PFSK-1 (cell line): ENCODE data around the gene MYOZ2.

Source experiments
- POLR2AphosphoS5 ChIP-seq: IDR thresholded peaks from 2 replicates; pipeline ENCODE4 v1.6.1; 2012; ENCODE audit warnings: low read depth, mild to moderate bottlenecking, control low read depth, low read length, moderate library complexity
- SIN3A ChIP-seq: IDR thresholded peaks from 2 replicates; pipeline ENCODE4 v1.6.1; 2012; ENCODE audit warnings: mild to moderate bottlenecking, low read length, moderate library complexity, borderline replicate concordance; ENCODE audit not compliant: insufficient read depth
- TF ChIP-seq, protein P1 (sequence below), 2 experiments: IDR thresholded peaks; 2 replicates each; pipeline versions ENCODE4 v1.6.1 to v1.8.0; 2011 to 2012; ENCODE audit warnings: low read depth in 2 of 2, low read length in 2 of 2, control low read depth in 1 of 2, inconsistent platforms in 1 of 2, mild to moderate bottlenecking in 1 of 2, moderate library complexity in 1 of 2; ENCODE audit not compliant: insufficient read depth in 1 of 2

DNA sequence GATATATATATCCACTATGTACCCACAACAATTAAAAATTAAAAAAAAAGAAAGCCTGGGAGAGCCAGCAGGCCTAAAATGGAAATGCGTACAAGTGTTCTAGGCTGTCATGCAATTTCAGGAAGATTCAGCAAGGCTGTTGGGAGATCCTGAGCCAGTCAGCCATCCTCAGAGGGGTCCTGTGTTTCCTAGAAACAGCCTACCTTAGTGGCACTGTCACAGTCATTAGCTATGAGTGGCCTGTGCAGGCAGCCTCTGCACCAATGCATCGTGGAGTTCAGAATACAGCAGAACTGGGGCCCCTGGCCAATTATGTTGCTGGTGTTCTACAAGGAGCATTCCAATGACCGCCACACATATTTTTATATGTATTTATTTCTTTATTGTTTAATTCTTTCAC lies 55.9 kb downstream of the MYOZ2 start:
- TF ChIP-seq POLR2AphosphoS5 (no peak), SIN3A (no peak)
- TF ChIP-seq, protein P1, sequence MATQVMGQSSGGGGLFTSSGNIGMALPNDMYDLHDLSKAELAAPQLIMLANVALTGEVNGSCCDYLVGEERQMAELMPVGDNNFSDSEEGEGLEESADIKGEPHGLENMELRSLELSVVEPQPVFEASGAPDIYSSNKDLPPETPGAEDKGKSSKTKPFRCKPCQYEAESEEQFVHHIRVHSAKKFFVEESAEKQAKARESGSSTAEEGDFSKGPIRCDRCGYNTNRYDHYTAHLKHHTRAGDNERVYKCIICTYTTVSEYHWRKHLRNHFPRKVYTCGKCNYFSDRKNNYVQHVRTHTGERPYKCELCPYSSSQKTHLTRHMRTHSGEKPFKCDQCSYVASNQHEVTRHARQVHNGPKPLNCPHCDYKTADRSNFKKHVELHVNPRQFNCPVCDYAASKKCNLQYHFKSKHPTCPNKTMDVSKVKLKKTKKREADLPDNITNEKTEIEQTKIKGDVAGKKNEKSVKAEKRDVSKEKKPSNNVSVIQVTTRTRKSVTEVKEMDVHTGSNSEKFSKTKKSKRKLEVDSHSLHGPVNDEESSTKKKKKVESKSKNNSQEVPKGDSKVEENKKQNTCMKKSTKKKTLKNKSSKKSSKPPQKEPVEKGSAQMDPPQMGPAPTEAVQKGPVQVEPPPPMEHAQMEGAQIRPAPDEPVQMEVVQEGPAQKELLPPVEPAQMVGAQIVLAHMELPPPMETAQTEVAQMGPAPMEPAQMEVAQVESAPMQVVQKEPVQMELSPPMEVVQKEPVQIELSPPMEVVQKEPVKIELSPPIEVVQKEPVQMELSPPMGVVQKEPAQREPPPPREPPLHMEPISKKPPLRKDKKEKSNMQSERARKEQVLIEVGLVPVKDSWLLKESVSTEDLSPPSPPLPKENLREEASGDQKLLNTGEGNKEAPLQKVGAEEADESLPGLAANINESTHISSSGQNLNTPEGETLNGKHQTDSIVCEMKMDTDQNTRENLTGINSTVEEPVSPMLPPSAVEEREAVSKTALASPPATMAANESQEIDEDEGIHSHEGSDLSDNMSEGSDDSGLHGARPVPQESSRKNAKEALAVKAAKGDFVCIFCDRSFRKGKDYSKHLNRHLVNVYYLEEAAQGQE (IDR thresholded peaks at IDR 0.05; ENCODE audit: insufficient read depth in 1 of 2, low read depth in 2 of 2, low read length in 2 of 2): no peak
